Measurements from ENCODE around the gene NXNL1. TPM values are rescaled to one million over a fixed set of nuclear protein-coding genes. Genes with fewer than 3 reads are reported as not detected.

Gene NXNL1
- total and polyA plus RNA-seq, 9 of the 15 experiments (the other 6 are each of a cell fraction or from before 2014, with no cell fraction given): not detected

DNA sequence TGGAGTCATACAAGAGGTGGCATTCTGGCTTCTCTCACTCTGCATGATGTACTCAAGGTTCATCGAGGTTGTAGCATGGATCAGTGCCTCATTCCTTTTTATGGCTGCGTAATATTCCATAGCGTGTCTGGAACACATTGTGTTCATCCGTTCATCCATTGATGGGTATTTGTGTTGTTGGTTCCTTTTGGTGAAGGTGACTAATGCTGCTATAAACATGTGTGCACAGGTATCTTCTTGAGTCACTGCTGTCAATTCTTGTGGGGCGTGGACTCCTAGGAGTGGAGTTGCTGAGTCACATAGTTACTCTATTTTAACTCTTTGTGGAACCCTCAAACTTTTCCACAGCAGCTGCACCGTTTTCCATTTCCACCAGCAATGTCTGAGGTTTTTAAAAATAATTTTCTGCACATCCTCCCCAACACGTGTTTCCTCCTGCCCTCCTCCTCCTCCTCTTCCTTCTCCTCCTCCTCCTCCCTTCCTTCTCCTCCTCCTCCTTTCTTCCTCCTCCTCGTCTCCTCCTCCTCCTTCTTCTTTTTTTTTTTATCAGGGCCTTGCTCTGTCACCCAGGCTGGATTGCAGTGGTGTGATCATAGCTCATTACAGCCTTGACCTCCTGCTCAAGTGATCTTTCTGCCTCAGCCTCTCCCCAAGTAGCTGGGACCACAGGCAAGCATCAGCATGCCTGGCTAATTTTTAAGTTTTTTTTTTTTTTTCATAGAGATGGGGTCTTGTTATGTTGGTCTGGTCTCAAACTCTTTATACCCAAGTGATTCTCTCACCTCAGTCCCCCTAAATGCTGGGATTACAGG lies 10.3 kb downstream of the NXNL1 start (continued):
- TF ChIP-seq, protein P1, sequence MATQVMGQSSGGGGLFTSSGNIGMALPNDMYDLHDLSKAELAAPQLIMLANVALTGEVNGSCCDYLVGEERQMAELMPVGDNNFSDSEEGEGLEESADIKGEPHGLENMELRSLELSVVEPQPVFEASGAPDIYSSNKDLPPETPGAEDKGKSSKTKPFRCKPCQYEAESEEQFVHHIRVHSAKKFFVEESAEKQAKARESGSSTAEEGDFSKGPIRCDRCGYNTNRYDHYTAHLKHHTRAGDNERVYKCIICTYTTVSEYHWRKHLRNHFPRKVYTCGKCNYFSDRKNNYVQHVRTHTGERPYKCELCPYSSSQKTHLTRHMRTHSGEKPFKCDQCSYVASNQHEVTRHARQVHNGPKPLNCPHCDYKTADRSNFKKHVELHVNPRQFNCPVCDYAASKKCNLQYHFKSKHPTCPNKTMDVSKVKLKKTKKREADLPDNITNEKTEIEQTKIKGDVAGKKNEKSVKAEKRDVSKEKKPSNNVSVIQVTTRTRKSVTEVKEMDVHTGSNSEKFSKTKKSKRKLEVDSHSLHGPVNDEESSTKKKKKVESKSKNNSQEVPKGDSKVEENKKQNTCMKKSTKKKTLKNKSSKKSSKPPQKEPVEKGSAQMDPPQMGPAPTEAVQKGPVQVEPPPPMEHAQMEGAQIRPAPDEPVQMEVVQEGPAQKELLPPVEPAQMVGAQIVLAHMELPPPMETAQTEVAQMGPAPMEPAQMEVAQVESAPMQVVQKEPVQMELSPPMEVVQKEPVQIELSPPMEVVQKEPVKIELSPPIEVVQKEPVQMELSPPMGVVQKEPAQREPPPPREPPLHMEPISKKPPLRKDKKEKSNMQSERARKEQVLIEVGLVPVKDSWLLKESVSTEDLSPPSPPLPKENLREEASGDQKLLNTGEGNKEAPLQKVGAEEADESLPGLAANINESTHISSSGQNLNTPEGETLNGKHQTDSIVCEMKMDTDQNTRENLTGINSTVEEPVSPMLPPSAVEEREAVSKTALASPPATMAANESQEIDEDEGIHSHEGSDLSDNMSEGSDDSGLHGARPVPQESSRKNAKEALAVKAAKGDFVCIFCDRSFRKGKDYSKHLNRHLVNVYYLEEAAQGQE (IDR thresholded peaks at IDR 0.05; ENCODE audit: borderline replicate concordance): no peak
- TF ChIP-seq, protein P1 (CRISPR knock-in tag; IDR thresholded peaks at IDR 0.05; ENCODE audit: low read depth): no peak
- TF ChIP-seq LEF1 (IDR thresholded peaks at IDR 0.05): 0 out of 2 replicates have a peak, but pooled peaks have one; percentile 37
- TF ChIP-seq RBM25 (IDR thresholded peaks at IDR 0.05; ENCODE audit: low read depth, low read length, severe bottlenecking): peak; percentile 79
- peak in 1 of 2 experiments; percentile 58; a peak in 2 of 4 replicates for TF ChIP-seq RCOR1 (IDR thresholded peaks at IDR 0.05; ENCODE audit: borderline replicate concordance in 1 of 2, low read depth in 2 of 2, low read length in 2 of 2)
- no peak for TF ChIP-seq BRF1 (IDR thresholded peaks at IDR 0.05; ENCODE audit: borderline replicate concordance, extremely low read depth, insufficient read length)
- TF ChIP-seq SMARCE1 (IDR thresholded peaks at IDR 0.05): peak; percentile 61; the same call in 1 of the 2 replicates
- TF ChIP-seq ZSCAN29 (IDR thresholded peaks at IDR 0.05): no peak
- TF ChIP-seq ZNF232 (CRISPR knock-in tag; IDR thresholded peaks at IDR 0.05): no peak
- TF ChIP-seq CTBP1 (IDR thresholded peaks at IDR 0.05; ENCODE audit: borderline replicate concordance): 0 out of 2 replicates have a peak, but pooled peaks have one; percentile 33
